SW480 (cell line): ENCODE measurements around the gene COX7B.
A peak's percentile ranks its signal among the peaks of the same experiment; 100 is the strongest.
"Not testable (repeated sequence)": the region's sequence is repeated elsewhere in the genome, so short reads cannot be mapped to it uniquely, and the experiment has no call there.

Source experiments
- DNase-seq: peaks from one replicate; pipeline ENCODE4 v3.0.0-alpha.2; 2016; ENCODE audit warnings: low spot score

The COX7B gene

GRCh38 chrX:77899081-77899828, at the start of gene COX7B:
Gene COX7B (plus strand): TSS chrX:77899468. CDS start chrX:77899554, 86 bp downstream.
- peak; percentile 98 for DNase-seq

- DNase-seq = no peak
Measured at GRCh38 chrX:77875372-77875771, 23.9 kb upstream of the COX7B start.

- DNase-seq = not testable (repeated sequence)
Measured at GRCh38 chrX:77881418-77881817, 17.9 kb upstream of the COX7B start.

GRCh38 chrX:77892887-77893286, 6.4 kb upstream of the COX7B start:
- no peak for DNase-seq

- no peak for DNase-seq
Measured at GRCh38 chrX:77893713-77894112, 5.6 kb upstream of the COX7B start.

- DNase-seq = peak; percentile 97
Measured at GRCh38 chrX:77894921-77895886, 4.1 kb upstream of the COX7B start, which contains the start of gene MAGT1. Gene MAGT1 (minus strand): TSS chrX:77895435. CDS start chrX:77895410, 25 bp downstream.

GRCh38 chrX:77900688-77901087, 1.4 kb downstream of the COX7B start:
- no peak for DNase-seq

- no peak for DNase-seq
Measured at GRCh38 chrX:77901506-77901905, 2.2 kb downstream of the COX7B start.

- DNase-seq = peak; percentile 92
Measured at GRCh38 chrX:77910108-77910840, 11.0 kb downstream of the COX7B start, which contains the start of gene ATP7A. Gene ATP7A (plus strand): TSS chrX:77910693. CDS start chrX:77971642, 60,949 bp downstream.

GRCh38 chrX:77917294-77917933, 18.1 kb downstream of the COX7B start:
- no peak for DNase-seq

GRCh38 chrX:77918568-77918967, 19.3 kb downstream of the COX7B start:
- DNase-seq = no peak

- not testable (repeated sequence) for DNase-seq
Measured at GRCh38 chrX:77919370-77919769, 20.1 kb downstream of the COX7B start.

GRCh38 chrX:77922787-77923186, 23.5 kb downstream of the COX7B start:
- DNase-seq = no peak

- no peak for DNase-seq
Measured at GRCh38 chrX:77924320-77924859, 25.1 kb downstream of the COX7B start.

GRCh38 chrX:77925764-77926163, 26.5 kb downstream of the COX7B start:
- DNase-seq = no peak

- no peak for DNase-seq
Measured at GRCh38 chrX:77930581-77930980, 31.3 kb downstream of the COX7B start.

- DNase-seq = no peak
Measured at GRCh38 chrX:77935886-77936285, 36.6 kb downstream of the COX7B start.

- no peak for DNase-seq
Measured at GRCh38 chrX:77936299-77936698, 37.0 kb downstream of the COX7B start.

GRCh38 chrX:77937291-77937690, 38.0 kb downstream of the COX7B start:
- DNase-seq = no peak

GRCh38 chrX:77938083-77938680, 38.9 kb downstream of the COX7B start:
- no peak for DNase-seq

GRCh38 chrX:77945031-77945430, 45.8 kb downstream of the COX7B start:
- DNase-seq = not testable (repeated sequence)
